Measurements from ENCODE around the gene SPEG.

- TF ChIP-seq CTCF (IDR thresholded peaks at IDR 0.05) (no peak), POLR2A (IDR thresholded peaks at IDR 0.05) (no peak)
Observed at GRCh38 chr2:219418155-219419011, 16.3 kb upstream of the SPEG start, which contains the start of gene DES.

Data from body of pancreas (tissue), 4 donors.